GM23338 (cell line): ENCODE results near the gene LEFTY1. TPM values are rescaled to one million over a fixed set of nuclear protein-coding genes. Genes with fewer than 3 reads are reported as not detected.

ENCODE experiments used
- ATAC-seq: fragments of 200-7000 bp; cut with Tn5 transposase; 3 replicates; pipeline ENCODE4 v1.9.1; 2020
- DNase-seq: peaks from one replicate; pipeline ENCODE4 v3.0.0-alpha.2; 2015; ENCODE audit warnings: low spot score
- H2AFZ ChIP-seq: fragments of 200-600 bp; sonication (generic); 2 replicates; pipeline ENCODE4 v1.8.0; 2016; ENCODE audit warnings: antibody characterized with exemption, mild to moderate bottlenecking, moderate library complexity
- H3F3A ChIP-seq: fragments of 200-600 bp; sonication (generic); replicated peaks from 2 replicates; pipeline ENCODE4 v1.8.0; 2017; ENCODE audit warnings: antibody characterized with exemption, mixed run types, low read depth
- H3K27ac ChIP-seq: fragments of 200-600 bp; sonication (generic); 2 replicates; pipeline ENCODE4 v1.6.1; 2016; ENCODE audit warnings: low read depth
- H3K27me3 ChIP-seq: fragments of 200-600 bp; sonication (generic); 2 replicates; pipeline ENCODE4 v1.8.0; 2016; ENCODE audit warnings: mild to moderate bottlenecking, mixed run types, moderate library complexity; ENCODE audit not compliant: insufficient read depth
- H3K36me3 ChIP-seq: fragments of 200-600 bp; sonication (generic); 2 replicates; pipeline ENCODE4 v1.8.0; 2016; ENCODE audit warnings: mild to moderate bottlenecking; ENCODE audit not compliant: insufficient read depth
- H3K4me1 ChIP-seq: fragments of 200-600 bp; sonication (generic); 2 replicates; pipeline ENCODE4 v1.8.0; 2016; ENCODE audit warnings: mild to moderate bottlenecking, moderate library complexity; ENCODE audit not compliant: insufficient read depth
- H3K4me2 ChIP-seq: fragments of 200-600 bp; sonication (generic); 2 replicates; pipeline ENCODE4 v1.7.1; 2017; ENCODE audit warnings: mixed run types
- H3K4me3 ChIP-seq: fragments of 200-600 bp; sonication (generic); 2 replicates; pipeline ENCODE4 v1.6.1; 2016; ENCODE audit warnings: mixed run types
- H3K79me2 ChIP-seq: fragments of 200-600 bp; sonication (generic); replicated peaks from 2 replicates; pipeline ENCODE4 v1.8.0; 2017; ENCODE audit warnings: mild to moderate bottlenecking; ENCODE audit not compliant: insufficient read depth
- H3K9me2 ChIP-seq: fragments of 200-600 bp; sonication (generic); 2 replicates; pipeline ENCODE4 v1.8.0; 2017; ENCODE audit not compliant: insufficient read depth
- H4K20me1 ChIP-seq: fragments of 200-600 bp; sonication (generic); replicated peaks from 2 replicates; pipeline ENCODE4 v1.8.0; 2017; ENCODE audit warnings: mild to moderate bottlenecking; ENCODE audit not compliant: insufficient read depth
- H3K27ac Mint-ChIP-seq: 2 replicates; pipeline ENCODE4 v1.8.0; 2020; ENCODE audit warnings: inconsistent platforms, mild to moderate bottlenecking, moderate library complexity, mixed read lengths
- H3K27me3 Mint-ChIP-seq: 3 replicates; pipeline ENCODE4 v1.8.0; 2022; ENCODE audit warnings: low read depth, mild to moderate bottlenecking, moderate library complexity, mixed read lengths, inconsistent platforms; ENCODE audit not compliant: insufficient read depth, poor library complexity
- H3K36me3 Mint-ChIP-seq: 3 replicates; pipeline ENCODE4 v1.8.0; 2021; ENCODE audit warnings: low read depth, mild to moderate bottlenecking, inconsistent platforms, moderate library complexity, mixed read lengths
- H3K4me1 Mint-ChIP-seq: 3 replicates; pipeline ENCODE4 v1.8.0; 2020; ENCODE audit warnings: mild to moderate bottlenecking, inconsistent platforms, mixed read lengths
- H3K4me3 Mint-ChIP-seq: 3 replicates; pipeline ENCODE4 v1.8.0; 2021; ENCODE audit warnings: moderate library complexity, mild to moderate bottlenecking, inconsistent platforms, mixed read lengths
- H3K9me3 Mint-ChIP-seq: 3 replicates; pipeline ENCODE4 v1.8.0; 2020; ENCODE audit warnings: moderate library complexity, mild to moderate bottlenecking, inconsistent platforms, mixed read lengths
- JUNB ChIP-seq: IDR thresholded peaks from one replicate; pipeline ENCODE4 v1.6.1; 2016; ENCODE audit warnings: antibody characterized with exemption; ENCODE audit not compliant: unreplicated experiment
- NANOG ChIP-seq: IDR thresholded peaks from 2 replicates; pipeline ENCODE4 v1.6.1; 2016; ENCODE audit warnings: antibody characterized with exemption, borderline replicate concordance
- POLR2AphosphoS5 ChIP-seq: IDR thresholded peaks from 2 replicates; pipeline ENCODE4 v1.6.1; 2016; ENCODE audit warnings: antibody characterized with exemption, low read depth
- STAT1 ChIP-seq: IDR thresholded peaks from one replicate; pipeline ENCODE4 v1.6.1; 2016; ENCODE audit warnings: antibody characterized with exemption; ENCODE audit not compliant: unreplicated experiment
- ZNF331 ChIP-seq: fragments of 250-450 bp; sonication (Bioruptor Pico); IDR thresholded peaks from 2 replicates; pipeline ENCODE4 v1.5.0; 2020; ENCODE audit warnings: low read depth, mild to moderate bottlenecking, moderate library complexity
- polyA plus RNA-seq: library from polyadenylated mRNA; unstranded; fragments of >200 nt; fragmentation: Nextera tagmentation; extraction: Ambion mirVana; gene quantifications from 2 replicates; pipeline ENCODE4 v1.2.1, GENCODE V29; 2016
- total RNA-seq: library from RNA; depleted of rRNA; stranded (reverse); fragments of >200 nt; shearing (Covaris generic); gene quantifications from 2 replicates; pipeline ENCODE4 v1.2.3, GENCODE V29; 2014
- TF ChIP-seq, protein P1 (sequence below): fragments of 250-450 bp; sonication (Bioruptor Pico); IDR thresholded peaks from 2 replicates; pipeline ENCODE4 v1.5.0; 2020; ENCODE audit warnings: mild to moderate bottlenecking, moderate library complexity
- TF ChIP-seq, protein P2 (sequence below): IDR thresholded peaks from one replicate; pipeline ENCODE4 v1.6.1; 2018; ENCODE audit warnings: antibody characterized with exemption; ENCODE audit not compliant: unreplicated experiment
- TF ChIP-seq, protein P3 (sequence below), 2 experiments: fragments of 200-600 bp in 1 of 2; sonication (generic) in 1 of 2; conservative IDR thresholded peaks; 2 replicates each; pipeline versions ENCODE4 v1.5.1 to v1.6.1; 2016 to 2017; ENCODE audit warnings: antibody characterized with exemption in 2 of 2, low read depth in 2 of 2, mild to moderate bottlenecking in 2 of 2, moderate library complexity in 1 of 2

LEFTY1 gene
- total and polyA plus RNA-seq, 2 experiments from 2014 or later: 27.5 to 65.4 TPM

DNA sequence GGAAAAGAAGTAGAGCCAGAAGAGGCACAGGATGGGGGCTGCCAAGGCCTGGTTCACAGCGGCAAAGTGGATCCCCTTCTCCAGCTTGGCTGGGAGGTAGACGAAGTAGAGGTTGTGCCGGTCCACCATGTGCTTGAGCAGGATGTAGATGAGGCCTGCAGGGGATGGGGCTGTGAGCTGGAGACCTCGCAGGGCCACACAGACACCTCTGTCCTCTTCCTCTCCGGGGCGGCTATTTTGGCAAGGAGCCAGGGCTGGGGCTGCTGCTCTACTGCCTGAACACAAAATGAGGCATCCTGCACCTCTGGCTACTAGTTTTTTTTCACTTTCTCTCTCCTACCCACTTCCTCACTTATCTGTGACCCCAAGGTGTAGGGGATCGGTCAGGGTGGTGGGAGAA lies 39.0 kb downstream of the LEFTY1 start:
- Histone ChIP-seq H3K36me3 (peaks cover 37% of the 10 kb centered on the region), H3K9me2 (no peaks in the 10 kb centered on the region), H3K4me2 (no peak overlapping the region), H2AFZ (no peak overlapping the region), H3K27ac (no peak overlapping the region), H4K20me1 (no peaks in the 10 kb centered on the region; the same call in 1 of the 2 replicates), H3K4me3 (no peak overlapping the region), H3K4me1 (peaks cover 5% of the 10 kb centered on the region), H3K79me2 (no peaks in the 10 kb centered on the region), H3F3A (peaks cover 17% of the 10 kb centered on the region), H3K27me3 (no peaks in the 10 kb centered on the region)
- no peak for TF ChIP-seq NANOG
- TF ChIP-seq, protein P1, sequence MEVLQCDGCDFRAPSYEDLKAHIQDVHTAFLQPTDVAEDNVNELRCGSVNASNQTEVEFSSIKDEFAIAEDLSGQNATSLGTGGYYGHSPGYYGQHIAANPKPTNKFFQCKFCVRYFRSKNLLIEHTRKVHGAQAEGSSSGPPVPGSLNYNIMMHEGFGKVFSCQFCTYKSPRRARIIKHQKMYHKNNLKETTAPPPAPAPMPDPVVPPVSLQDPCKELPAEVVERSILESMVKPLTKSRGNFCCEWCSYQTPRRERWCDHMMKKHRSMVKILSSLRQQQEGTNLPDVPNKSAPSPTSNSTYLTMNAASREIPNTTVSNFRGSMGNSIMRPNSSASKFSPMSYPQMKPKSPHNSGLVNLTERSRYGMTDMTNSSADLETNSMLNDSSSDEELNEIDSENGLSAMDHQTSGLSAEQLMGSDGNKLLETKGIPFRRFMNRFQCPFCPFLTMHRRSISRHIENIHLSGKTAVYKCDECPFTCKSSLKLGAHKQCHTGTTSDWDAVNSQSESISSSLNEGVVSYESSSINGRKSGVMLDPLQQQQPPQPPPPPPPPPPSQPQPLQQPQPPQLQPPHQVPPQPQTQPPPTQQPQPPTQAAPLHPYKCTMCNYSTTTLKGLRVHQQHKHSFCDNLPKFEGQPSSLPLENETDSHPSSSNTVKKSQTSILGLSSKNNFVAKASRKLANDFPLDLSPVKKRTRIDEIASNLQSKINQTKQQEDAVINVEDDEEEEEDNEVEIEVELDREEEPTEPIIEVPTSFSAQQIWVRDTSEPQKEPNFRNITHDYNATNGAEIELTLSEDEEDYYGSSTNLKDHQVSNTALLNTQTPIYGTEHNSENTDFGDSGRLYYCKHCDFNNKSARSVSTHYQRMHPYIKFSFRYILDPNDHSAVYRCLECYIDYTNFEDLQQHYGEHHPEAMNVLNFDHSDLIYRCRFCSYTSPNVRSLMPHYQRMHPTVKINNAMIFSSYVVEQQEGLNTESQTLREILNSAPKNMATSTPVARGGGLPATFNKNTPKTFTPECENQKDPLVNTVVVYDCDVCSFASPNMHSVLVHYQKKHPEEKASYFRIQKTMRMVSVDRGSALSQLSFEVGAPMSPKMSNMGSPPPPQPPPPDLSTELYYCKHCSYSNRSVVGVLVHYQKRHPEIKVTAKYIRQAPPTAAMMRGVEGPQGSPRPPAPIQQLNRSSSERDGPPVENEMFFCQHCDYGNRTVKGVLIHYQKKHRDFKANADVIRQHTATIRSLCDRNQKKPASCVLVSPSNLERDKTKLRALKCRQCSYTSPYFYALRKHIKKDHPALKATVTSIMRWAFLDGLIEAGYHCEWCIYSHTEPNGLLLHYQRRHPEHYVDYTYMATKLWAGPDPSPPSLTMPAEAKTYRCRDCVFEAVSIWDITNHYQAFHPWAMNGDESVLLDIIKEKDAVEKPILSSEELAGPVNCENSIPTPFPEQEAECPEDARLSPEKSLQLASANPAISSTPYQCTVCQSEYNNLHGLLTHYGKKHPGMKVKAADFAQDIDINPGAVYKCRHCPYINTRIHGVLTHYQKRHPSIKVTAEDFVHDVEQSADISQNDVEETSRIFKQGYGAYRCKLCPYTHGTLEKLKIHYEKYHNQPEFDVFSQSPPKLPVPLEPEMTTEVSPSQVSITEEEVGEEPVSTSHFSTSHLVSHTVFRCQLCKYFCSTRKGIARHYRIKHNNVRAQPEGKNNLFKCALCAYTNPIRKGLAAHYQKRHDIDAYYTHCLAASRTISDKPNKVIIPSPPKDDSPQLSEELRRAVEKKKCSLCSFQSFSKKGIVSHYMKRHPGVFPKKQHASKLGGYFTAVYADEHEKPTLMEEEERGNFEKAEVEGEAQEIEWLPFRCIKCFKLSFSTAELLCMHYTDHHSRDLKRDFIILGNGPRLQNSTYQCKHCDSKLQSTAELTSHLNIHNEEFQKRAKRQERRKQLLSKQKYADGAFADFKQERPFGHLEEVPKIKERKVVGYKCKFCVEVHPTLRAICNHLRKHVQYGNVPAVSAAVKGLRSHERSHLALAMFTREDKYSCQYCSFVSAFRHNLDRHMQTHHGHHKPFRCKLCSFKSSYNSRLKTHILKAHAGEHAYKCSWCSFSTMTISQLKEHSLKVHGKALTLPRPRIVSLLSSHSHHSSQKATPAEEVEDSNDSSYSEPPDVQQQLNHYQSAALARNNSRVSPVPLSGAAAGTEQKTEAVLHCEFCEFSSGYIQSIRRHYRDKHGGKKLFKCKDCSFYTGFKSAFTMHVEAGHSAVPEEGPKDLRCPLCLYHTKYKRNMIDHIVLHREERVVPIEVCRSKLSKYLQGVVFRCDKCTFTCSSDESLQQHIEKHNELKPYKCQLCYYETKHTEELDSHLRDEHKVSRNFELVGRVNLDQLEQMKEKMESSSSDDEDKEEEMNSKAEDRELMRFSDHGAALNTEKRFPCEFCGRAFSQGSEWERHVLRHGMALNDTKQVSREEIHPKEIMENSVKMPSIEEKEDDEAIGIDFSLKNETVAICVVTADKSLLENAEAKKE: no peak
- TF ChIP-seq STAT1: no peak
- no peak for TF ChIP-seq JUNB
- no peak for TF ChIP-seq POLR2AphosphoS5
- Mint-ChIP-seq H3K27ac (no peak overlapping the region), H3K4me1 (peaks cover 22% of the 10 kb centered on the region), H3K4me3 (no peak overlapping the region; the same call in 2 of the 3 replicates), H3K9me3 (peaks cover 19% of the 10 kb centered on the region), H3K36me3 (peaks cover 79% of the 10 kb centered on the region), H3K27me3 (peaks cover 15% of the 10 kb centered on the region)
- DNase-seq (no peak), ATAC-seq (no peak)

GRCh38 chr1:225848030-225848955 lies 40.7 kb downstream of the LEFTY1 start:
- peaks cover 5% of the 10 kb centered on the region for H3K4me1 ChIP-seq
- Mint-ChIP-seq H3K36me3 (peaks cover 75% of the 10 kb centered on the region), H3K4me1 (peaks cover 22% of the 10 kb centered on the region), H3K9me3 (peaks cover 19% of the 10 kb centered on the region), H3K4me3 (no peak overlapping the region), H3K27me3 (peaks cover 15% of the 10 kb centered on the region), H3K27ac (no peak overlapping the region)
- H2AFZ ChIP-seq: no peak overlapping the region
- ATAC-seq: no peak
- TF ChIP-seq ZNF331: no peak
- TF ChIP-seq, protein P2, sequence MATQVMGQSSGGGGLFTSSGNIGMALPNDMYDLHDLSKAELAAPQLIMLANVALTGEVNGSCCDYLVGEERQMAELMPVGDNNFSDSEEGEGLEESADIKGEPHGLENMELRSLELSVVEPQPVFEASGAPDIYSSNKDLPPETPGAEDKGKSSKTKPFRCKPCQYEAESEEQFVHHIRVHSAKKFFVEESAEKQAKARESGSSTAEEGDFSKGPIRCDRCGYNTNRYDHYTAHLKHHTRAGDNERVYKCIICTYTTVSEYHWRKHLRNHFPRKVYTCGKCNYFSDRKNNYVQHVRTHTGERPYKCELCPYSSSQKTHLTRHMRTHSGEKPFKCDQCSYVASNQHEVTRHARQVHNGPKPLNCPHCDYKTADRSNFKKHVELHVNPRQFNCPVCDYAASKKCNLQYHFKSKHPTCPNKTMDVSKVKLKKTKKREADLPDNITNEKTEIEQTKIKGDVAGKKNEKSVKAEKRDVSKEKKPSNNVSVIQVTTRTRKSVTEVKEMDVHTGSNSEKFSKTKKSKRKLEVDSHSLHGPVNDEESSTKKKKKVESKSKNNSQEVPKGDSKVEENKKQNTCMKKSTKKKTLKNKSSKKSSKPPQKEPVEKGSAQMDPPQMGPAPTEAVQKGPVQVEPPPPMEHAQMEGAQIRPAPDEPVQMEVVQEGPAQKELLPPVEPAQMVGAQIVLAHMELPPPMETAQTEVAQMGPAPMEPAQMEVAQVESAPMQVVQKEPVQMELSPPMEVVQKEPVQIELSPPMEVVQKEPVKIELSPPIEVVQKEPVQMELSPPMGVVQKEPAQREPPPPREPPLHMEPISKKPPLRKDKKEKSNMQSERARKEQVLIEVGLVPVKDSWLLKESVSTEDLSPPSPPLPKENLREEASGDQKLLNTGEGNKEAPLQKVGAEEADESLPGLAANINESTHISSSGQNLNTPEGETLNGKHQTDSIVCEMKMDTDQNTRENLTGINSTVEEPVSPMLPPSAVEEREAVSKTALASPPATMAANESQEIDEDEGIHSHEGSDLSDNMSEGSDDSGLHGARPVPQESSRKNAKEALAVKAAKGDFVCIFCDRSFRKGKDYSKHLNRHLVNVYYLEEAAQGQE: no peak
- TF ChIP-seq NANOG: no peak
- TF ChIP-seq STAT1: no peak
- TF ChIP-seq, protein P3, sequence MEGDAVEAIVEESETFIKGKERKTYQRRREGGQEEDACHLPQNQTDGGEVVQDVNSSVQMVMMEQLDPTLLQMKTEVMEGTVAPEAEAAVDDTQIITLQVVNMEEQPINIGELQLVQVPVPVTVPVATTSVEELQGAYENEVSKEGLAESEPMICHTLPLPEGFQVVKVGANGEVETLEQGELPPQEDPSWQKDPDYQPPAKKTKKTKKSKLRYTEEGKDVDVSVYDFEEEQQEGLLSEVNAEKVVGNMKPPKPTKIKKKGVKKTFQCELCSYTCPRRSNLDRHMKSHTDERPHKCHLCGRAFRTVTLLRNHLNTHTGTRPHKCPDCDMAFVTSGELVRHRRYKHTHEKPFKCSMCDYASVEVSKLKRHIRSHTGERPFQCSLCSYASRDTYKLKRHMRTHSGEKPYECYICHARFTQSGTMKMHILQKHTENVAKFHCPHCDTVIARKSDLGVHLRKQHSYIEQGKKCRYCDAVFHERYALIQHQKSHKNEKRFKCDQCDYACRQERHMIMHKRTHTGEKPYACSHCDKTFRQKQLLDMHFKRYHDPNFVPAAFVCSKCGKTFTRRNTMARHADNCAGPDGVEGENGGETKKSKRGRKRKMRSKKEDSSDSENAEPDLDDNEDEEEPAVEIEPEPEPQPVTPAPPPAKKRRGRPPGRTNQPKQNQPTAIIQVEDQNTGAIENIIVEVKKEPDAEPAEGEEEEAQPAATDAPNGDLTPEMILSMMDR (conservative IDR thresholded peaks at IDR 0.05; ENCODE audit: low read depth in 2 of 2): no peak
- H3K27me3 ChIP-seq: no peaks in the 10 kb centered on the region
- no peaks in the 10 kb centered on the region for H3K9me2 ChIP-seq
- no peaks in the 10 kb centered on the region; the same call in 1 of the 2 replicates for H4K20me1 ChIP-seq
- no peak for DNase-seq
- H3K4me2 ChIP-seq: no peak overlapping the region
- H3K27ac ChIP-seq: no peak overlapping the region
- H3K36me3 ChIP-seq: peaks cover 28% of the 10 kb centered on the region
- H3F3A ChIP-seq: peaks cover 25% of the 10 kb centered on the region
- no peaks in the 10 kb centered on the region for H3K79me2 ChIP-seq
- no peak overlapping the region for H3K4me3 ChIP-seq
